B cell (primary cell): ENCODE measurements around the gene HOXD1. TPM values are rescaled to one million over a fixed set of nuclear protein-coding genes. Genes with fewer than 3 reads are reported as not detected.

ENCODE experiments used
- ATAC-seq: fragments of 200-7000 bp; cut with Tn5 transposase; one replicate; pipeline ENCODE4 v1.10.0; 2021; ENCODE audit warnings: low read depth, mild to moderate bottlenecking, moderate number of reproducible peaks, moderate library complexity
- CTCF ChIA-PET: fragments of 350-600 bp; sonication (Branson Sonifier 250); formaldehyde crosslinking; loops from one replicate; lab custom pipeline; 2021; ENCODE audit warnings: antibody characterized with exemption, inconsistent platforms; lab: Charles Lee
- POLR2A ChIA-PET: fragments of 350-600 bp; sonication (Branson Sonifier 250); formaldehyde crosslinking; loops from one replicate; lab custom pipeline; 2021; ENCODE audit warnings: antibody characterized with exemption; lab: Charles Lee
- DNase-seq: peaks from one replicate; pipeline ENCODE4 v3.0.0; 2013
- H2AFZ ChIP-seq: 2 replicates; pipeline ENCODE4 v1.6.1; 2012; ENCODE audit warnings: mild to moderate bottlenecking, low read depth, low read length; ENCODE audit not compliant: insufficient read depth, poor library complexity, severe bottlenecking
- H3K27ac ChIP-seq, 2 donors: 1 replicate in 1 of 2; 2 replicates in 1 of 2; pipeline ENCODE4 v1.5.1; 2012 to 2013; ENCODE audit warnings: low read length in 2 of 2, mild to moderate bottlenecking in 2 of 2, moderate library complexity in 1 of 2
- H3K27me3 ChIP-seq, 4 experiments: fragments of 200-600 bp in 1 of 4; sonication (generic) in 1 of 4; replicated peaks in 1 of 4; 1 replicate in 2 of 4; 2 replicates in 2 of 4; pipeline versions ENCODE4 v1.6.1 to v1.7.0; 2013 to 2016; ENCODE audit warnings: low read length in 3 of 4, mild to moderate bottlenecking in 2 of 4, mixed read lengths in 1 of 4, moderate library complexity in 1 of 4; ENCODE audit not compliant: insufficient read depth in 4 of 4, control insufficient read depth in 3 of 4; ENCODE audit errors: control extremely low read depth in 1 of 4
- H3K36me3 ChIP-seq, 2 experiments: replicated peaks in 1 of 2; 1 replicate in 1 of 2; 2 replicates in 1 of 2; pipeline versions ENCODE4 v1.6.1 to v1.7.1; 2013; ENCODE audit warnings: low read length in 1 of 2; ENCODE audit not compliant: insufficient read depth in 2 of 2, control insufficient read depth in 1 of 2; ENCODE audit errors: control extremely low read depth in 1 of 2, extremely low read depth in 1 of 2
- H3K4me1 ChIP-seq, 2 donors: fragments of 200-600 bp in 1 of 2; sonication (generic) in 1 of 2; 1 replicate in 1 of 2; 2 replicates in 1 of 2; pipeline versions ENCODE4 v1.5.1 to v1.6.1; 2013 to 2017; ENCODE audit warnings: low read length in 2 of 2; ENCODE audit not compliant: control insufficient read depth in 2 of 2, insufficient read depth in 2 of 2
- H3K4me2 ChIP-seq: replicated peaks from 2 replicates; pipeline ENCODE3; 2012; ENCODE audit warnings: mild to moderate bottlenecking, low read depth, low read length; ENCODE audit not compliant: poor library complexity, severe bottlenecking
- H3K4me3 ChIP-seq, 5 experiments: fragments of 200-600 bp in 1 of 5; sonication (generic) in 1 of 5; 1 replicate in 3 of 5; 2 replicates in 2 of 5; pipeline versions ENCODE4 v1.5.1 to v1.7.0; 2011 to 2016; ENCODE audit warnings: low read length in 4 of 5, mild to moderate bottlenecking in 4 of 5, low read depth in 2 of 5, control low read depth in 1 of 5, moderate library complexity in 1 of 5; ENCODE audit not compliant: insufficient read depth in 1 of 5; ENCODE audit errors: control extremely low read depth in 1 of 5, extremely low read depth in 1 of 5
- H3K79me2 ChIP-seq: fragments of 200-600 bp; sonication (generic); one replicate; pipeline ENCODE4 v1.6.0; 2016; ENCODE audit warnings: low read length; ENCODE audit not compliant: control insufficient read depth, insufficient read depth
- H3K9ac ChIP-seq: fragments of 200-600 bp; sonication (generic); 2 replicates; pipeline ENCODE4 v1.6.1; 2017; ENCODE audit warnings: mild to moderate bottlenecking, low read length, moderate library complexity
- H3K9me3 ChIP-seq, 3 donors: one replicate each; pipeline versions ENCODE4 v1.6.1 to v1.7.1; 2013; ENCODE audit warnings: low read length in 2 of 3; ENCODE audit not compliant: control insufficient read depth in 2 of 3, insufficient read depth in 1 of 3; ENCODE audit errors: control extremely low read depth in 1 of 3
- H4K20me1 ChIP-seq: 2 replicates; pipeline ENCODE4 v1.6.0; 2012; ENCODE audit warnings: mild to moderate bottlenecking, low read length; ENCODE audit not compliant: insufficient read depth, control insufficient read depth, poor library complexity, severe bottlenecking
- H3K27ac Mint-ChIP-seq: one replicate; pipeline ENCODE4 v1.8.0; 2021; ENCODE audit warnings: mixed read lengths
- H3K27me3 Mint-ChIP-seq: one replicate; pipeline ENCODE4 v1.8.0; 2021; ENCODE audit warnings: mixed read lengths
- H3K4me1 Mint-ChIP-seq: one replicate; pipeline ENCODE4 v1.8.0; 2021; ENCODE audit warnings: mixed read lengths
- H3K4me3 Mint-ChIP-seq: one replicate; pipeline ENCODE4 v1.8.0; 2021; ENCODE audit warnings: mixed read lengths
- H3K9me3 Mint-ChIP-seq: one replicate; pipeline ENCODE4 v1.8.0; 2022; ENCODE audit warnings: mixed read lengths; ENCODE audit not compliant: insufficient read depth
- CTCF ChIP-seq: fragments of 200-600 bp; IDR thresholded peaks from one replicate; pipeline ENCODE4 v1.8.0; 2022; ENCODE audit warnings: antibody characterized with exemption, mild to moderate bottlenecking
- EZH2 ChIP-seq: IDR thresholded peaks from 2 replicates; pipeline ENCODE4 v1.6.1; 2012; ENCODE audit warnings: borderline replicate concordance, low read depth, mild to moderate bottlenecking, moderate library complexity, low read length; ENCODE audit not compliant: insufficient read depth, poor library complexity, severe bottlenecking
- WGBS: methylation state at CpG from one replicate; pipeline ENCODE4 v1.1.5; 2013; ENCODE audit warnings: missing lambda C conversion rate; ENCODE audit not compliant: insufficient coverage; 5-methylcytosine and 5-hydroxymethylcytosine counted together
- intact Hi-C: fragments of 100-400 bp; cut with micrococcal nuclease; formaldehyde crosslinking; loops from one replicate; pipeline ENCODE4 v1.10.0; 2022
- polyA plus RNA-seq: library from polyadenylated mRNA; depleted of rRNA; stranded (reverse); fragments of >200 nt; gene quantifications from 2 replicates; pipeline ENCODE4 v1.2.3, GENCODE V29; 2012
- total RNA-seq, 2 donors: library from RNA; stranded (reverse); fragments of 120-200 nt in 1 of 2; gene quantifications; 1 replicate in 1 of 2; 2 replicates in 1 of 2; pipeline versions ENCODE4 v1.2.3 to v1.2.4, GENCODE V29; 2013 to 2022

Gene HOXD1
- total and polyA plus RNA-seq, 2 donors (not counting 1 experiment from before 2014, with no cell fraction given): not detected

GRCh38 chr2:176181551-176181950 is 6.9 kb upstream of the HOXD1 start:
- WGBS: 40% methylated on average over 1 of the region's 3 CpGs
- no peaks in the 10 kb centered on the region for H3K79me2 ChIP-seq
- TF ChIP-seq EZH2 (no peak), CTCF (no peak)
- H3K4me1 ChIP-seq: peaks cover 4 to 7% of the 10 kb centered on the region in 2 donors
- ATAC-seq (no peak), DNase-seq (no peak)
- no peak overlapping the region for H3K4me2 ChIP-seq
- no peak overlapping the region for H3K4me3 ChIP-seq
- H3K36me3 ChIP-seq: no peaks in the 10 kb centered on the region
- no peaks in the 10 kb centered on the region for H4K20me1 ChIP-seq
- POLR2A ChIA-PET: no interaction called here
- CTCF ChIA-PET: no interaction called here
- no peaks in the 10 kb centered on the region for H3K9me3 ChIP-seq
- no peaks in the 10 kb centered on the region for H3K9me3 Mint-ChIP-seq
- H3K27me3 ChIP-seq: peaks cover 0 to 52% (median 42%) of the 10 kb centered on the region in 4 experiments
- intact Hi-C loops: no loop called here
- H3K27me3 Mint-ChIP-seq: peaks cover 76% of the 10 kb centered on the region
- no peak overlapping the region for H2AFZ ChIP-seq
- no peak overlapping the region for H3K4me3 Mint-ChIP-seq
- no peak overlapping the region for H3K9ac ChIP-seq
- no peak overlapping the region for H3K27ac Mint-ChIP-seq
- H3K4me1 Mint-ChIP-seq: peaks cover 9% of the 10 kb centered on the region
- no peak overlapping the region for H3K27ac ChIP-seq

GRCh38 chr2:176182671-176183070 is 5.8 kb upstream of the HOXD1 start:
- H3K27me3 Mint-ChIP-seq: peaks cover 74% of the 10 kb centered on the region
- POLR2A ChIA-PET: no interaction called here

More at GRCh38 chr2:176182671-176183070, 5.8 kb upstream of the HOXD1 start:
- H3K4me1 ChIP-seq: peaks cover 5 to 16% of the 10 kb centered on the region in 2 donors
- no peaks in the 10 kb centered on the region for H3K79me2 ChIP-seq
- H3K4me1 Mint-ChIP-seq: peaks cover 11% of the 10 kb centered on the region
- intact Hi-C loops: no loop called here
- H3K27me3 ChIP-seq: peaks cover 0 to 48% (median 40%) of the 10 kb centered on the region in 4 experiments
- no peak overlapping the region for H3K4me3 Mint-ChIP-seq
- H3K27ac ChIP-seq: no peak overlapping the region
- no peaks in the 10 kb centered on the region for H3K36me3 ChIP-seq
- DNase-seq (no peak), ATAC-seq (no peak)
- no peak overlapping the region for H2AFZ ChIP-seq
- CTCF ChIA-PET: no interaction called here
- no peaks in the 10 kb centered on the region for H3K9me3 Mint-ChIP-seq
- H4K20me1 ChIP-seq: no peaks in the 10 kb centered on the region
- H3K4me2 ChIP-seq: no peak overlapping the region
- TF ChIP-seq CTCF: no peak
- TF ChIP-seq EZH2: no peak
- H3K9ac ChIP-seq: no peak overlapping the region
- H3K9me3 ChIP-seq: no peaks in the 10 kb centered on the region
- H3K27ac Mint-ChIP-seq: no peak overlapping the region
- 86% methylated on average over 2 of the region's 3 CpGs for WGBS
- no peak overlapping the region for H3K4me3 ChIP-seq
